Fibroblast of lung (primary cell): ENCODE measurements around the gene HMGB3. TPM values are rescaled to one million over a fixed set of nuclear protein-coding genes. Genes with fewer than 3 reads are reported as not detected.

Experiments
- DNase-seq, 2 donors: peaks; one replicate each; pipeline versions ENCODE4 v3.0.0 to v3.0.0-alpha.2; 2010; ENCODE audit warnings: low read depth in 2 of 2
- H2AFZ ChIP-seq: 2 replicates; pipeline ENCODE4 v1.5.1; 2012; ENCODE audit warnings: low read length, control low read depth, inconsistent platforms
- H3K27ac ChIP-seq: 2 replicates; pipeline ENCODE4 v1.5.1; 2011; ENCODE audit warnings: low read length, control low read depth; ENCODE audit not compliant: insufficient read depth
- H3K27me3 ChIP-seq: 2 replicates; pipeline ENCODE4 v1.5.1; 2011; ENCODE audit warnings: mild to moderate bottlenecking, low read length; ENCODE audit not compliant: control insufficient read depth, insufficient read depth
- H3K36me3 ChIP-seq: 2 replicates; pipeline ENCODE4 v1.5.1; 2011; ENCODE audit warnings: low read length; ENCODE audit not compliant: control insufficient read depth, insufficient read depth
- H3K4me1 ChIP-seq: 2 replicates; pipeline ENCODE4 v1.5.1; 2011; ENCODE audit warnings: low read length; ENCODE audit not compliant: control insufficient read depth, insufficient read depth; ENCODE audit errors: extremely low read depth
- H3K4me2 ChIP-seq: 2 replicates; pipeline ENCODE4 v1.5.1; 2011; ENCODE audit warnings: low read length, control low read depth; ENCODE audit not compliant: insufficient read depth; ENCODE audit errors: extremely low read depth
- H3K4me3 ChIP-seq, 4 experiments: fragments of 200-600 bp in 1 of 4; sonication (generic) in 1 of 4; replicated peaks in 1 of 4; 2 replicates each; pipeline ENCODE4 v1.5.1; 2011 to 2016; ENCODE audit warnings: low read length in 4 of 4, low read depth in 3 of 4, mild to moderate bottlenecking in 3 of 4, control low read depth in 2 of 4, inconsistent platforms in 1 of 4, mixed read lengths in 1 of 4; ENCODE audit not compliant: insufficient read depth in 1 of 4; ENCODE audit errors: control extremely low read depth in 1 of 4
- H3K79me2 ChIP-seq: 2 replicates; pipeline ENCODE4 v1.5.1; 2012; ENCODE audit warnings: mild to moderate bottlenecking, low read length, inconsistent platforms; ENCODE audit not compliant: control insufficient read depth, insufficient read depth
- H3K9ac ChIP-seq: 2 replicates; pipeline ENCODE4 v1.5.1; 2011; ENCODE audit warnings: mild to moderate bottlenecking, low read length, control low read depth; ENCODE audit not compliant: insufficient read depth
- H3K9me3 ChIP-seq: 2 replicates; pipeline ENCODE4 v1.5.1; 2012; ENCODE audit warnings: low read depth, low read length; ENCODE audit not compliant: control insufficient read depth, insufficient read depth
- H4K20me1 ChIP-seq: 2 replicates; pipeline ENCODE4 v1.5.1; 2011; ENCODE audit warnings: low read length; ENCODE audit not compliant: control insufficient read depth, insufficient read depth; ENCODE audit errors: extremely low read depth
- EZH2 ChIP-seq: IDR thresholded peaks from 2 replicates; pipeline ENCODE4 v1.5.1; 2012; ENCODE audit warnings: low read length, control low read depth, mild to moderate bottlenecking; ENCODE audit errors: missing control alignments
- polyA plus RNA-seq, 2 donors: library from polyadenylated mRNA; depleted of rRNA in 1 of 2; stranded (reverse) in 1 of 2; unstranded in 1 of 2; fragments of >200 nt; gene quantifications; 2 replicates each; pipeline ENCODE4 v1.2.1, GENCODE V29; 2011 to 2012; ENCODE audit warnings: missing spikeins in 1 of 2
- total RNA-seq: library from RNA; depleted of rRNA; stranded (reverse); fragments of >200 nt; gene quantifications from 2 replicates; pipeline ENCODE4 v1.2.1, GENCODE V29; 2014
- TF ChIP-seq, protein P1 (sequence below), 2 donors: IDR thresholded peaks in 1 of 2; conservative IDR thresholded peaks in 1 of 2; 1 replicate in 1 of 2; 2 replicates in 1 of 2; pipeline ENCODE4 v1.5.1; 2011 to 2012; ENCODE audit warnings: low read length in 2 of 2, control low read depth in 1 of 2, inconsistent platforms in 1 of 2, low read depth in 1 of 2, mild to moderate bottlenecking in 1 of 2

The HMGB3 gene
- total and polyA plus RNA-seq, 2 donors (not counting 1 experiment from before 2014, with no cell fraction given) = 8.8 to 14.5 TPM

DNA sequence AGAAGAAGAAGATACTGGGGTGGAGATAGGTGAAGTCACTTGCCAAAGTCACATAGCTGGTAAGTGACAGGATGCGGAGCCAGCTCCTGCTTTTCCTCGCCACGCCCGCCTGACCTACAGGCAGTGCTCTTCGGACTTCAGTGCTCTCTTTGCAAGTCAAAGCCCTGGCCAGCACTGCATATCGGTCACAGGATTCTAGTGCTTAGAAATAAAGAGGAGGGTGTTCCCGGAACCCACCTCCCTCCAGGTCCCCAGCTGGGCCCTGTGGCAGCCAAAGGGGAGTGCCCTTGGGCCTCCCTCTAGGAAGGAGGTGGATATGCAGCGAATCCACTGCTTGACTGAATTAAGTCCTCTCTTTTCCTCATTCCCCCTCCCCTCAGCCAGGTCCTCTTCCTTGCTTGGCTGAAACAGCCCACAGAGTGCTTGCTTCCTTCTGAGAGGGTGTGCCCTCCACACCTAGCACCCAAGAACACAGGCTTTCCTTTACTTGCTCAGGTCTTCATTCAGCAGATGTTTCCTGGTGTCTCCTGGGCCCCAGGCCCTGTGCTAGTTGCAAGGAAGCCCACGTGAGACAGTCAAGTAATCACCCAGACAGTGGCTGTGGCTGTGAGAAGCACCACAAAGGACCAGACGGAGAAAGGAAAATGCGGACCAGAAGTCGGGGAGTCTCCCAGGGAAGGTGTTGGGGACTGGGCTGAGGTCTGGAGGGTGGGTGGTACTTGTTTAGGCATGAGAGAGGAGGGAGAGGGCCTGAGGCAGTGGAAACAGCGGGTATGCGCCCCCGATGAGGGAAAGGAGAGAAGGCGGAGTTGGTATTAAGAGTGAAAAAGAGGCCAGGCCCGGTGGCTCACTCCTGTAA lies 14.0 kb upstream of the HMGB3 start:
- Histone ChIP-seq H3K9me3 (no peaks in the 10 kb centered on the region), H3K9ac (no peak overlapping the region), H4K20me1 (no peaks in the 10 kb centered on the region), H2AFZ (no peak overlapping the region), H3K36me3 (no peaks in the 10 kb centered on the region), H3K4me2 (no peak overlapping the region), H3K27me3 (no peaks in the 10 kb centered on the region), H3K79me2 (no peaks in the 10 kb centered on the region), H3K4me1 (no peaks in the 10 kb centered on the region), H3K4me3 (no peak overlapping the region), H3K27ac (no peak overlapping the region)
- DNase-seq = no peak
- TF ChIP-seq EZH2 = no peak
- TF ChIP-seq, protein P1, sequence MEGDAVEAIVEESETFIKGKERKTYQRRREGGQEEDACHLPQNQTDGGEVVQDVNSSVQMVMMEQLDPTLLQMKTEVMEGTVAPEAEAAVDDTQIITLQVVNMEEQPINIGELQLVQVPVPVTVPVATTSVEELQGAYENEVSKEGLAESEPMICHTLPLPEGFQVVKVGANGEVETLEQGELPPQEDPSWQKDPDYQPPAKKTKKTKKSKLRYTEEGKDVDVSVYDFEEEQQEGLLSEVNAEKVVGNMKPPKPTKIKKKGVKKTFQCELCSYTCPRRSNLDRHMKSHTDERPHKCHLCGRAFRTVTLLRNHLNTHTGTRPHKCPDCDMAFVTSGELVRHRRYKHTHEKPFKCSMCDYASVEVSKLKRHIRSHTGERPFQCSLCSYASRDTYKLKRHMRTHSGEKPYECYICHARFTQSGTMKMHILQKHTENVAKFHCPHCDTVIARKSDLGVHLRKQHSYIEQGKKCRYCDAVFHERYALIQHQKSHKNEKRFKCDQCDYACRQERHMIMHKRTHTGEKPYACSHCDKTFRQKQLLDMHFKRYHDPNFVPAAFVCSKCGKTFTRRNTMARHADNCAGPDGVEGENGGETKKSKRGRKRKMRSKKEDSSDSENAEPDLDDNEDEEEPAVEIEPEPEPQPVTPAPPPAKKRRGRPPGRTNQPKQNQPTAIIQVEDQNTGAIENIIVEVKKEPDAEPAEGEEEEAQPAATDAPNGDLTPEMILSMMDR (conservative IDR thresholded peaks at IDR 0.05 in 1 of 2, IDR thresholded peaks at IDR 0.05 in 1 of 2; ENCODE audit: low read depth in 1 of 2, low read length in 2 of 2) = no peak

DNA sequence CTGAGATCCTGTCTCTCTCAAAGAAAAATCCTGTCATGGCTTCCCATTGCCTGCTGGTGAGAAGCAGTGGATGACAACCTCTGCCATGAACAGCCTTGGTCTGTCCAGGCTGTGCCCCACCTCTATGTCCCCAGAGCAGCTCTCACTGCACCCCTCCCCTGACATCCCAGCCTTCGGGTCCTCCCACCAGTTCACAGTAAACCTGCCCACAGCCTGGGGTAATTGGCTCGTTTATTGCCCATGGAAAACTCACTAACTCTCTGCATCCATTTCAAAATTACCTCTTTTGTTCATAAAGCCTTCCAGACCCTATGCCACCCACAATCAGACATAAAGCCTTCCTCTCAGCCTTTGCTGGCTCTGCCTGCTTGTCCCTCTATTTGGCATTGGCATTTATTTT lies 10.7 kb upstream of the HMGB3 start:
- Histone ChIP-seq H3K4me1 (no peaks in the 10 kb centered on the region), H3K79me2 (no peaks in the 10 kb centered on the region)

DNA sequence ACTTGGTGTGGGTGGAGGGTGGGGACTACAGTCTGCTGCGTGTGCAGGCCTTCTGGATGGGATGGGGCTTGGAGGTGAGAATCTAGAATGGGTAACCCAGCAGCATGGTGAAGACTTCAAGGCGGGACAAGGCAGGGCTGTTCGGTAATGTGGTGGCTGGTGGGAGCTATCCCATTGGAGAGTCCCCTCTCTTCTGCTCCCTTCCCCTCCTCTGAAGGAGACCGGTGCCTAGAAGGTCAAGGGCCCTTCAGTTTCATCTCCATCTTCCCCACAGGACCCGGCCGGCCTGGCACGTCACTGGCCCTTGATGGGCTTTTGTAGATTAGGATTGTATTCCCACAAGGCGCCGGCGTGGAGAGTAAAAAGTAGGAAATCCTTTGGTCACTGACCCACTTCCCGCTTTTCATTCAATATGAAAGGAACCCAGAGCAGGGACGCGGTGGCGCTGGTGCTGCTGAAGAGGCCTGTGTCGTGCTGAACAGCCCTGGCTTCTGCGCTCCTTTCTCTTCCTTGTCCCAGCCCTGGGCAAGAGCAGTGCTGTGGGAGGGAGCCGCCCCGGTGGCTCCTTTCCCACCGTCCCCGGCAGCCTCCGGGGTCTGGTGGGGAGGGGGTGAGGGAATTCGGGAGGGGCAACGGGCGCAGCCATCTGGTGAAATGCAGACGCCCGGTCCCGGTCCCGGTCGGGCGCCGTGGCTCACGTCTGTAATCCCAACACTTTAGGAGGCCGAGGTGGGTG lies 7.3 kb upstream of the HMGB3 start:
- no peak overlapping the region for H3K9ac ChIP-seq
- no peak overlapping the region for H2AFZ ChIP-seq
- no peak overlapping the region for H3K27ac ChIP-seq
- no peaks in the 10 kb centered on the region for H3K36me3 ChIP-seq
- DNase-seq = no peak
- H3K9me3 ChIP-seq = no peaks in the 10 kb centered on the region
- no peak overlapping the region for H3K4me2 ChIP-seq
- TF ChIP-seq EZH2 = no peak
- H3K4me1 ChIP-seq = no peaks in the 10 kb centered on the region
- H3K4me3 ChIP-seq = no peak overlapping the region
- H3K79me2 ChIP-seq = no peaks in the 10 kb centered on the region
- H4K20me1 ChIP-seq = no peaks in the 10 kb centered on the region
- no peaks in the 10 kb centered on the region for H3K27me3 ChIP-seq

More for the DNA sequence above, 10.7 kb upstream of the HMGB3 start:
- Histone ChIP-seq H3K36me3 (no peaks in the 10 kb centered on the region), H3K4me2 (no peak overlapping the region), H3K9me3 (no peaks in the 10 kb centered on the region), H3K4me3 (no peak overlapping the region), H4K20me1 (no peaks in the 10 kb centered on the region), H3K9ac (no peak overlapping the region), H2AFZ (no peak overlapping the region), H3K27me3 (no peaks in the 10 kb centered on the region), H3K27ac (no peak overlapping the region)
- no peak for TF ChIP-seq EZH2
- TF ChIP-seq, protein P1 (conservative IDR thresholded peaks at IDR 0.05 in 1 of 2, IDR thresholded peaks at IDR 0.05 in 1 of 2; ENCODE audit: low read depth in 1 of 2, low read length in 2 of 2) = no peak
- DNase-seq = no peak
